Fibroblast of lung (primary cell): ENCODE results near the gene AFAP1L2. TPM values are rescaled to one million over a fixed set of nuclear protein-coding genes. Genes with fewer than 3 reads are reported as not detected.

ENCODE experiments used
- DNase-seq, 2 donors: peaks; one replicate each; pipeline versions ENCODE4 v3.0.0 to v3.0.0-alpha.2; 2010; ENCODE audit warnings: low read depth in 2 of 2
- H2AFZ ChIP-seq: 2 replicates; pipeline ENCODE4 v1.5.1; 2012; ENCODE audit warnings: low read length, control low read depth, inconsistent platforms
- H3K27ac ChIP-seq: 2 replicates; pipeline ENCODE4 v1.5.1; 2011; ENCODE audit warnings: low read length, control low read depth; ENCODE audit not compliant: insufficient read depth
- H3K27me3 ChIP-seq: 2 replicates; pipeline ENCODE4 v1.5.1; 2011; ENCODE audit warnings: mild to moderate bottlenecking, low read length; ENCODE audit not compliant: control insufficient read depth, insufficient read depth
- H3K36me3 ChIP-seq: 2 replicates; pipeline ENCODE4 v1.5.1; 2011; ENCODE audit warnings: low read length; ENCODE audit not compliant: control insufficient read depth, insufficient read depth
- H3K4me1 ChIP-seq: 2 replicates; pipeline ENCODE4 v1.5.1; 2011; ENCODE audit warnings: low read length; ENCODE audit not compliant: control insufficient read depth, insufficient read depth; ENCODE audit errors: extremely low read depth
- H3K4me2 ChIP-seq: 2 replicates; pipeline ENCODE4 v1.5.1; 2011; ENCODE audit warnings: low read length, control low read depth; ENCODE audit not compliant: insufficient read depth; ENCODE audit errors: extremely low read depth
- H3K4me3 ChIP-seq, 4 experiments: fragments of 200-600 bp in 1 of 4; sonication (generic) in 1 of 4; replicated peaks in 1 of 4; 2 replicates each; pipeline ENCODE4 v1.5.1; 2011 to 2016; ENCODE audit warnings: low read length in 4 of 4, low read depth in 3 of 4, mild to moderate bottlenecking in 3 of 4, control low read depth in 2 of 4, inconsistent platforms in 1 of 4, mixed read lengths in 1 of 4; ENCODE audit not compliant: insufficient read depth in 1 of 4; ENCODE audit errors: control extremely low read depth in 1 of 4
- H3K79me2 ChIP-seq: 2 replicates; pipeline ENCODE4 v1.5.1; 2012; ENCODE audit warnings: mild to moderate bottlenecking, low read length, inconsistent platforms; ENCODE audit not compliant: control insufficient read depth, insufficient read depth
- H3K9ac ChIP-seq: 2 replicates; pipeline ENCODE4 v1.5.1; 2011; ENCODE audit warnings: mild to moderate bottlenecking, low read length, control low read depth; ENCODE audit not compliant: insufficient read depth
- H3K9me3 ChIP-seq: 2 replicates; pipeline ENCODE4 v1.5.1; 2012; ENCODE audit warnings: low read depth, low read length; ENCODE audit not compliant: control insufficient read depth, insufficient read depth
- H4K20me1 ChIP-seq: 2 replicates; pipeline ENCODE4 v1.5.1; 2011; ENCODE audit warnings: low read length; ENCODE audit not compliant: control insufficient read depth, insufficient read depth; ENCODE audit errors: extremely low read depth
- EZH2 ChIP-seq: IDR thresholded peaks from 2 replicates; pipeline ENCODE4 v1.5.1; 2012; ENCODE audit warnings: low read length, control low read depth, mild to moderate bottlenecking; ENCODE audit errors: missing control alignments
- polyA plus RNA-seq, 2 donors: library from polyadenylated mRNA; depleted of rRNA in 1 of 2; stranded (reverse) in 1 of 2; unstranded in 1 of 2; fragments of >200 nt; gene quantifications; 2 replicates each; pipeline ENCODE4 v1.2.1, GENCODE V29; 2011 to 2012; ENCODE audit warnings: missing spikeins in 1 of 2
- total RNA-seq: library from RNA; depleted of rRNA; stranded (reverse); fragments of >200 nt; gene quantifications from 2 replicates; pipeline ENCODE4 v1.2.1, GENCODE V29; 2014
- TF ChIP-seq, protein P1 (sequence below), 2 donors: IDR thresholded peaks in 1 of 2; conservative IDR thresholded peaks in 1 of 2; 1 replicate in 1 of 2; 2 replicates in 1 of 2; pipeline ENCODE4 v1.5.1; 2011 to 2012; ENCODE audit warnings: low read length in 2 of 2, control low read depth in 1 of 2, inconsistent platforms in 1 of 2, low read depth in 1 of 2, mild to moderate bottlenecking in 1 of 2

AFAP1L2 gene
- total and polyA plus RNA-seq, 2 donors (not counting 1 experiment from before 2014, with no cell fraction given), result 0.17 to 9.6 TPM

- Histone ChIP-seq H3K27me3 (no peaks in the 10 kb centered on the region), H3K36me3 (no peaks in the 10 kb centered on the region), H2AFZ (no peak overlapping the region), H3K4me3 (no peak overlapping the region), H3K4me2 (no peak overlapping the region), H3K27ac (no peak overlapping the region), H3K9ac (no peak overlapping the region), H3K9me3 (no peaks in the 10 kb centered on the region), H3K79me2 (no peaks in the 10 kb centered on the region), H4K20me1 (no peaks in the 10 kb centered on the region), H3K4me1 (peaks cover 5% of the 10 kb centered on the region)
- DNase-seq, result no peak
- TF ChIP-seq, protein P1, sequence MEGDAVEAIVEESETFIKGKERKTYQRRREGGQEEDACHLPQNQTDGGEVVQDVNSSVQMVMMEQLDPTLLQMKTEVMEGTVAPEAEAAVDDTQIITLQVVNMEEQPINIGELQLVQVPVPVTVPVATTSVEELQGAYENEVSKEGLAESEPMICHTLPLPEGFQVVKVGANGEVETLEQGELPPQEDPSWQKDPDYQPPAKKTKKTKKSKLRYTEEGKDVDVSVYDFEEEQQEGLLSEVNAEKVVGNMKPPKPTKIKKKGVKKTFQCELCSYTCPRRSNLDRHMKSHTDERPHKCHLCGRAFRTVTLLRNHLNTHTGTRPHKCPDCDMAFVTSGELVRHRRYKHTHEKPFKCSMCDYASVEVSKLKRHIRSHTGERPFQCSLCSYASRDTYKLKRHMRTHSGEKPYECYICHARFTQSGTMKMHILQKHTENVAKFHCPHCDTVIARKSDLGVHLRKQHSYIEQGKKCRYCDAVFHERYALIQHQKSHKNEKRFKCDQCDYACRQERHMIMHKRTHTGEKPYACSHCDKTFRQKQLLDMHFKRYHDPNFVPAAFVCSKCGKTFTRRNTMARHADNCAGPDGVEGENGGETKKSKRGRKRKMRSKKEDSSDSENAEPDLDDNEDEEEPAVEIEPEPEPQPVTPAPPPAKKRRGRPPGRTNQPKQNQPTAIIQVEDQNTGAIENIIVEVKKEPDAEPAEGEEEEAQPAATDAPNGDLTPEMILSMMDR (conservative IDR thresholded peaks at IDR 0.05 in 1 of 2, IDR thresholded peaks at IDR 0.05 in 1 of 2; ENCODE audit: low read depth in 1 of 2, low read length in 2 of 2), result no peak
- TF ChIP-seq EZH2, result no peak
Observed at GRCh38 chr10:114372995-114373394, 31.3 kb downstream of the AFAP1L2 start.

DNA sequence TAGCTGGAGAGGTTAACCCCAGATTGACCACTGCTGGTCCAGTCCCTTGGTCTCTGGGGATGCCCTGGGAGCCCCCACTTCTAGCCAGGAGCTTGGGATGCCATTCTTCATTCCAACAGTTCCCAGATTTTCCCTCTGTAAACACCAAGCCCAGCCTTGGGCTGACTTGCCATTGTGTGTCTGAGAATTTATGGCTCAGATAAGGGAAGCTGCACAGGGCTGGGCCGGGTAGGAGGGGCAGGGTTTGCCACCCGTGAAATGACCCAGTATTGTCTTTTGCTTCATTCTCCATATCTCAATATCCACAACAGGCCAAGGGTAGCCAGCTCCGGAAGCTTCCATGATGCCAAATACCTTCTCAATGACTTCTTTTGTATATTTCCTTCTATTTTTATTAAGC is 32.1 kb downstream of the AFAP1L2 start:
- no peak overlapping the region for H3K27ac ChIP-seq
- no peaks in the 10 kb centered on the region for H3K27me3 ChIP-seq
- H3K4me1 ChIP-seq, result peaks cover 5% of the 10 kb centered on the region
- H3K4me2 ChIP-seq, result no peak overlapping the region
- no peak overlapping the region for H3K9ac ChIP-seq
- H3K36me3 ChIP-seq, result no peaks in the 10 kb centered on the region
- H3K9me3 ChIP-seq, result no peaks in the 10 kb centered on the region
- no peak for DNase-seq
- no peaks in the 10 kb centered on the region for H4K20me1 ChIP-seq
- H3K79me2 ChIP-seq, result no peaks in the 10 kb centered on the region
- H3K4me3 ChIP-seq, result no peak overlapping the region
- TF ChIP-seq EZH2, result no peak
- TF ChIP-seq, protein P1 (conservative IDR thresholded peaks at IDR 0.05 in 1 of 2, IDR thresholded peaks at IDR 0.05 in 1 of 2; ENCODE audit: low read depth in 1 of 2, low read length in 2 of 2), result no peak
- no peak overlapping the region for H2AFZ ChIP-seq

DNA sequence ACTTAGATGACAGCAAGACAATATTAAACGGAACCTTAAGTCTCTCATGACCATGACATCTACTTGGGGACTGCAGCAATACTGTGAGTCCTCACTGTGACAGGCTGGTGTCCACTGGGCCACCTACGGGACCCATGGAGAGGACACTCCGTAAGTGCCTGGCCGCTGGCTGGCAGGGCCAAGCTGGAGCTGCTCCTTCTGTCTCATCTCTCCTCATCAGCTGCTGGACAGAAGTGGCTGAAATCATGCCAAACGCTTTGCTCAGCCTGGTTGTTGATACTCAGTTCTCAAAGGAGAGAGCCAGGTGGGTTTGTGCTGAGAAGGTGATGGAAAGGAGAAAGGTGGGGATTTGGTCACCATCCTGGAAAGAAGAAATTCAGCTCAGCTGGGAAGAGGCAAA is 33.3 kb downstream of the AFAP1L2 start:
- no peaks in the 10 kb centered on the region for H4K20me1 ChIP-seq
- no peak overlapping the region for H3K4me3 ChIP-seq
- H3K27me3 ChIP-seq, result no peaks in the 10 kb centered on the region
- H3K36me3 ChIP-seq, result no peaks in the 10 kb centered on the region
- no peaks in the 10 kb centered on the region for H3K79me2 ChIP-seq
- no peaks in the 10 kb centered on the region for H3K9me3 ChIP-seq
- TF ChIP-seq, protein P1 (conservative IDR thresholded peaks at IDR 0.05 in 1 of 2, IDR thresholded peaks at IDR 0.05 in 1 of 2; ENCODE audit: low read depth in 1 of 2, low read length in 2 of 2), result no peak
- no peak for TF ChIP-seq EZH2
- H3K4me2 ChIP-seq, result no peak overlapping the region
- peaks cover 5% of the 10 kb centered on the region for H3K4me1 ChIP-seq
- no peak for DNase-seq
- H3K9ac ChIP-seq, result no peak overlapping the region
- no peak overlapping the region for H3K27ac ChIP-seq
- no peak overlapping the region for H2AFZ ChIP-seq
